ENCODE results near the gene SMIM22.

GRCh38 chr16:4825196-4825595 lies 30.0 kb downstream of the SMIM22 start:
- TF ChIP-seq CTCF (IDR thresholded peaks at IDR 0.05; ENCODE audit: insufficient read depth, low read depth, low read length) (no peak), EZH2 (IDR thresholded peaks at IDR 0.05; ENCODE audit: insufficient read depth, low read length) (no peak)
